Panc1 (cell line): ENCODE measurements around the gene RNASEH2A. TPM values are rescaled to one million over a fixed set of nuclear protein-coding genes. Genes with fewer than 3 reads are reported as not detected.
A peak's percentile ranks its signal among the peaks of the same experiment; 100 is the strongest.

ENCODE experiments used
- ATAC-seq: fragments of 200-7000 bp; cut with Tn5 transposase; 2 replicates; pipeline ENCODE4 v1.9.1; 2020; ENCODE audit warnings: mild to moderate bottlenecking, moderate library complexity
- BruUV-seq: library from RNA; stranded (reverse); fragments of 400-500 nt; replicated peaks from 2 replicates; lab custom pipeline; 2021; lab: Mats Ljungman, UMichigan
- CTCF ChIA-PET: fragments of 300-600 bp; sonication (Branson Sonifier 250); formaldehyde crosslinking; loops from one replicate; lab custom pipeline; 2022; ENCODE audit warnings: antibody characterized with exemption; lab: Charles Lee
- POLR2A ChIA-PET: fragments of 300-600 bp; sonication (Branson Sonifier 250); formaldehyde crosslinking; loops from one replicate; lab custom pipeline; 2022; ENCODE audit warnings: antibody characterized with exemption; lab: Charles Lee
- DNase-seq: peaks from one replicate; pipeline ENCODE4 v3.0.0-alpha.2; 2010; ENCODE audit warnings: low read depth, low spot score
- H3K27ac ChIP-seq: 2 replicates; pipeline ENCODE4 v1.5.1; 2011; ENCODE audit warnings: mild to moderate bottlenecking, low read length, inconsistent platforms
- H3K27me3 ChIP-seq: fragments of 200-500 bp; sonication (Bioruptor generic); 2 replicates; pipeline ENCODE4 v1.6.0; 2014; ENCODE audit warnings: low read length, inconsistent platforms; ENCODE audit not compliant: control insufficient read depth, insufficient read depth
- H3K36me3 ChIP-seq: fragments of 200-500 bp; sonication (Bioruptor generic); 2 replicates; pipeline ENCODE4 v1.5.1; 2014; ENCODE audit warnings: inconsistent platforms, mild to moderate bottlenecking, low read length, moderate library complexity; ENCODE audit not compliant: control insufficient read depth, insufficient read depth
- H3K4me1 ChIP-seq: 2 replicates; pipeline ENCODE4 v1.5.1; 2011; ENCODE audit warnings: inconsistent platforms, mild to moderate bottlenecking, low read length, moderate library complexity; ENCODE audit not compliant: control insufficient read depth, insufficient read depth
- H3K4me3 ChIP-seq, 2 experiments: 2 replicates each; pipeline ENCODE4 v1.5.1; 2011 to 2012; ENCODE audit warnings: low read depth in 2 of 2, low read length in 2 of 2, mild to moderate bottlenecking in 2 of 2, inconsistent platforms in 1 of 2, moderate library complexity in 1 of 2
- H3K9me3 ChIP-seq: fragments of 200-500 bp; sonication (Bioruptor generic); 2 replicates; pipeline ENCODE4 v1.5.1; 2014; ENCODE audit warnings: low read depth, mild to moderate bottlenecking, inconsistent platforms, low read length, moderate library complexity; ENCODE audit not compliant: control insufficient read depth, insufficient read depth
- POLR2AphosphoS5 ChIP-seq: IDR thresholded peaks from 2 replicates; pipeline ENCODE4 v1.6.1; 2012; ENCODE audit warnings: mild to moderate bottlenecking, low read depth, low read length, moderate library complexity
- SIN3A ChIP-seq: IDR thresholded peaks from 2 replicates; pipeline ENCODE4 v1.6.1; 2012; ENCODE audit warnings: low read depth, mild to moderate bottlenecking, low read length, moderate library complexity, borderline replicate concordance; ENCODE audit not compliant: insufficient read depth
- TCF7L2 ChIP-seq: IDR thresholded peaks from 2 replicates; pipeline ENCODE4 v1.6.1; 2011; ENCODE audit warnings: mild to moderate bottlenecking, low read depth, low read length, inconsistent platforms
- in situ Hi-C: cut with HindIII; loops from 2 replicates; pipeline ENCODE4 v1.10.0; 2016; ENCODE audit warnings: low sequenced_read_pairs, low pct_unique_long_range_greater_than_20kb
- intact Hi-C: fragments of 100-400 bp; cut with micrococcal nuclease; formaldehyde crosslinking; loops from one replicate; pipeline ENCODE4 v1.10.0; 2022; ENCODE audit not compliant: unreplicated experiment
- total RNA-seq: library from RNA; stranded (reverse); gene quantifications from one replicate; pipeline ENCODE4 v1.2.1, GENCODE V29; 2021; ENCODE audit not compliant: unreplicated experiment
- TF ChIP-seq, protein P1 (sequence below): fragments of 450-650 bp; IDR thresholded peaks from 2 replicates; pipeline ENCODE4 v1.5.1; 2017; ENCODE audit warnings: mild to moderate bottlenecking
- TF ChIP-seq, protein P2 (sequence below), 2 experiments: IDR thresholded peaks; 2 replicates each; pipeline ENCODE4 v1.6.1; 2011 to 2012; ENCODE audit warnings: low read depth in 2 of 2, control low read depth in 1 of 2, low read length in 1 of 2, mild to moderate bottlenecking in 1 of 2, moderate library complexity in 1 of 2; ENCODE audit not compliant: insufficient read depth in 1 of 2

Gene RNASEH2A
- total RNA-seq, 1 experiment from 2014 or later: 44.9 TPM

DNA sequence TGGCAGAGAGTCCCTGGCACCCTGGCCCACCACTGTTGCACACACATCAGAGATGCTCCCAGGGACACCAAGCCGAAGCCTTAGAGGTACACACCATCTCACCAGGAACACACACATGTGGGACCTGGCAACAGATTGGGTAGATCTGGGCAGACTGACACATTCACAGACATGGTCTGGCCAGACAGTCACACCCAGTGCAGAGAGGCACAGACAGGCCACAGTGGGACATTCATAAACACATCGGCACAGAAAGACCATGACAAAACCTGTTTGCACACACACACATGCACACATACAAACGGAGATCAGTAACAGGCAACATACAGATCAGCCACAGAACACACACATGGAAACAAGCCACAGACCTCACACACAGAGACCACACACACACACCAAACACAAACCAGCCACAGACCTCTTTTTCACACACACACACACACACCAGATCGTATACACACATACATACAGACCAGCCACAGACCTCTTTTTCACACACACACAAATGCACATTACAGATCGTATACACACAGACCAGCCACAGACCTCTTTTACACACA, 21.4 kb upstream of the RNASEH2A start:
- CTCF ChIA-PET: no interaction called here
- in situ Hi-C loops: no loop called here
- H3K4me3 ChIP-seq: no peak overlapping the region
- peak overlapping the region; percentile 99 for H3K27ac ChIP-seq
- no peaks in the 10 kb centered on the region for H3K9me3 ChIP-seq
- BruUV-seq: no TSS peak
- no peak for ATAC-seq
- POLR2A ChIA-PET: interaction anchor here (0.6 kb wide), 1 partner anchor 9 kb away, joined by 11 read pairs; no protein-coding TSS in a partner anchor
- H3K36me3 ChIP-seq: no peaks in the 10 kb centered on the region
- H3K4me1 ChIP-seq: peaks cover 53% of the 10 kb centered on the region
- intact Hi-C loops: no loop called here
- DNase-seq: no peak
- TF ChIP-seq, protein P1, sequence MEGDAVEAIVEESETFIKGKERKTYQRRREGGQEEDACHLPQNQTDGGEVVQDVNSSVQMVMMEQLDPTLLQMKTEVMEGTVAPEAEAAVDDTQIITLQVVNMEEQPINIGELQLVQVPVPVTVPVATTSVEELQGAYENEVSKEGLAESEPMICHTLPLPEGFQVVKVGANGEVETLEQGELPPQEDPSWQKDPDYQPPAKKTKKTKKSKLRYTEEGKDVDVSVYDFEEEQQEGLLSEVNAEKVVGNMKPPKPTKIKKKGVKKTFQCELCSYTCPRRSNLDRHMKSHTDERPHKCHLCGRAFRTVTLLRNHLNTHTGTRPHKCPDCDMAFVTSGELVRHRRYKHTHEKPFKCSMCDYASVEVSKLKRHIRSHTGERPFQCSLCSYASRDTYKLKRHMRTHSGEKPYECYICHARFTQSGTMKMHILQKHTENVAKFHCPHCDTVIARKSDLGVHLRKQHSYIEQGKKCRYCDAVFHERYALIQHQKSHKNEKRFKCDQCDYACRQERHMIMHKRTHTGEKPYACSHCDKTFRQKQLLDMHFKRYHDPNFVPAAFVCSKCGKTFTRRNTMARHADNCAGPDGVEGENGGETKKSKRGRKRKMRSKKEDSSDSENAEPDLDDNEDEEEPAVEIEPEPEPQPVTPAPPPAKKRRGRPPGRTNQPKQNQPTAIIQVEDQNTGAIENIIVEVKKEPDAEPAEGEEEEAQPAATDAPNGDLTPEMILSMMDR: no peak
- TF ChIP-seq SIN3A (no peak), TCF7L2 (no peak), POLR2AphosphoS5 (no peak)
- TF ChIP-seq, protein P2, sequence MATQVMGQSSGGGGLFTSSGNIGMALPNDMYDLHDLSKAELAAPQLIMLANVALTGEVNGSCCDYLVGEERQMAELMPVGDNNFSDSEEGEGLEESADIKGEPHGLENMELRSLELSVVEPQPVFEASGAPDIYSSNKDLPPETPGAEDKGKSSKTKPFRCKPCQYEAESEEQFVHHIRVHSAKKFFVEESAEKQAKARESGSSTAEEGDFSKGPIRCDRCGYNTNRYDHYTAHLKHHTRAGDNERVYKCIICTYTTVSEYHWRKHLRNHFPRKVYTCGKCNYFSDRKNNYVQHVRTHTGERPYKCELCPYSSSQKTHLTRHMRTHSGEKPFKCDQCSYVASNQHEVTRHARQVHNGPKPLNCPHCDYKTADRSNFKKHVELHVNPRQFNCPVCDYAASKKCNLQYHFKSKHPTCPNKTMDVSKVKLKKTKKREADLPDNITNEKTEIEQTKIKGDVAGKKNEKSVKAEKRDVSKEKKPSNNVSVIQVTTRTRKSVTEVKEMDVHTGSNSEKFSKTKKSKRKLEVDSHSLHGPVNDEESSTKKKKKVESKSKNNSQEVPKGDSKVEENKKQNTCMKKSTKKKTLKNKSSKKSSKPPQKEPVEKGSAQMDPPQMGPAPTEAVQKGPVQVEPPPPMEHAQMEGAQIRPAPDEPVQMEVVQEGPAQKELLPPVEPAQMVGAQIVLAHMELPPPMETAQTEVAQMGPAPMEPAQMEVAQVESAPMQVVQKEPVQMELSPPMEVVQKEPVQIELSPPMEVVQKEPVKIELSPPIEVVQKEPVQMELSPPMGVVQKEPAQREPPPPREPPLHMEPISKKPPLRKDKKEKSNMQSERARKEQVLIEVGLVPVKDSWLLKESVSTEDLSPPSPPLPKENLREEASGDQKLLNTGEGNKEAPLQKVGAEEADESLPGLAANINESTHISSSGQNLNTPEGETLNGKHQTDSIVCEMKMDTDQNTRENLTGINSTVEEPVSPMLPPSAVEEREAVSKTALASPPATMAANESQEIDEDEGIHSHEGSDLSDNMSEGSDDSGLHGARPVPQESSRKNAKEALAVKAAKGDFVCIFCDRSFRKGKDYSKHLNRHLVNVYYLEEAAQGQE (IDR thresholded peaks at IDR 0.05; ENCODE audit: insufficient read depth in 1 of 2, low read depth in 2 of 2, low read length in 1 of 2): no peak
- H3K27me3 ChIP-seq: no peaks in the 10 kb centered on the region

DNA sequence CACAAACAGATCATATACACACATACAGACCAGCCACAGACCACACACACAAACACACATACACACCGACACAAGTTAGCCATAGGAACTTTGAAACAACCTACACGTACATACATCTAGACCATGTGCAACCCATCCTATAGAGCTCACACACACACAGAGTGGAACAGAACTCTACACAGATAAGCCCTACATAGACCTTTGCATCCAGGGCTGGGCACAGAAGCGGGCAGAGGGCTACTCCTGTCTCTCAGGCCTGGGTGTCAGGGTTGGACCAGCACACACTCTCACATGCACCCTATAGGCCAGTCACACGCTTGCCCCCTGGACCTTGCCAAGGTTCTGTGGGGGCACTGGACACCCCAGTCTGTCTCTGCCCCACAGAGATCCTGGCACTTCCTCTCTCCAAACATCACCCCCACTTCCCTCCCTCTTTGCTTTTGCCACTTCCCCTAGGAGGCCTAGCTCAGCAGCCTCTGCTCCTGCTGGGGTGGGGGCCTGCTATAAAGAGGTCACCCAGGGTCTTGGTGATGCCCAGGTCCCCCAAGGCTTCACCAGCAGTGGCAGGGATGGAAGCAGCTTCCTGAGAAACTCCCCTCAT, 20.9 kb upstream of the RNASEH2A start:
- no TSS peak for BruUV-seq
- H3K36me3 ChIP-seq: no peaks in the 10 kb centered on the region
- CTCF ChIA-PET: no interaction called here
- ATAC-seq (no peak), DNase-seq (no peak)
- in situ Hi-C loops: no loop called here
- intact Hi-C loops: no loop called here
- peaks cover 55% of the 10 kb centered on the region for H3K4me1 ChIP-seq
- H3K27ac ChIP-seq: peak overlapping the region; percentile 99
- no peak overlapping the region for H3K4me3 ChIP-seq
- TF ChIP-seq, protein P1: no peak
- TF ChIP-seq, protein P2 (IDR thresholded peaks at IDR 0.05; ENCODE audit: insufficient read depth in 1 of 2, low read depth in 2 of 2, low read length in 1 of 2): no peak
- no peak for TF ChIP-seq SIN3A
- TF ChIP-seq TCF7L2: no peak
- no peak for TF ChIP-seq POLR2AphosphoS5
- POLR2A ChIA-PET: interaction anchor here (0.6 to 0.7 kb wide), 2 partner anchors 10 to 1061 kb away, joined by 3 to 11 read pairs; no protein-coding TSS in a partner anchor
- H3K9me3 ChIP-seq: no peaks in the 10 kb centered on the region
- no peaks in the 10 kb centered on the region for H3K27me3 ChIP-seq
